Middle frontal gyrus (tissue), 1 donor: ENCODE results near the gene HLA-DMA.

Source experiments
- DNase-seq: peaks from one replicate; pipeline ENCODE4 v3.0.0-alpha.2; 2015; ENCODE audit warnings: low spot score; ENCODE audit errors: extremely low spot score

HLA-DMA gene

DNA sequence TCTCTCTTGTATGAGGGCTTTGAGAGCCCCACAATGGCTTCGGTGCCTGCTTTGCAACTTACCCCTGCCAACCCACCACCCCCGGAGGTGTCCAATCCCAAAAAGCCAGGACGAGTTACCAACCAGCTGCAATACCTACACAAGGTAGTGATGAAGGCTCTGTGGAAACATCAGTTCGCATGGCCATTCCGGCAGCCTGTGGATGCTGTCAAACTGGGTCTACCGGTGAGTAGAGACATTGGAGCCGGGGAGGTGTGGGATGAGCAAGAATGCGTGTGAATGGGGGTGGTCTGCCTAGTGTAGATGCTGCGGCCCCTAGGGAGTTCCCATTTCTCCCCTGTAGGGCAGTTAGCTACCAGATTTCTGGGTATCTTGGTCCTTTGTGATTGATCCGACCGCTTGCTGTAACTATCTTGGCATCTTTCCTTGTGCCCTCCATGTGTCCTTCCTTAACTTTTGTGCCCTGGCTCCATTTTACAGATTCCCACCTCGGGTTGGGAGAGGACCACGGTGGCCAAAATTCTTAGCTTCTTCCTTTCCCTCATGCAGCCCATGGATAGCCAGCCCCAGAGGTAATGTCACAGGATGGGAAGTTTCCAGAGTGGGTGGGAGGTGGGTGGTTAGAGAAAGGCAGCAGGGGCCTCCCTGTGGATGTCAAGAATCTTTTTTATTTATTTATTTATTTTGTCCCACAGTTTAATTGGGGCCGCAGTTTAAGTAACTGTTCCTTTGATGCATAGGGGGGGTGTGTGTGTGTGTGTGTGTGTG, 21.8 kb upstream of the HLA-DMA start:
- DNase-seq = no peak

DNA sequence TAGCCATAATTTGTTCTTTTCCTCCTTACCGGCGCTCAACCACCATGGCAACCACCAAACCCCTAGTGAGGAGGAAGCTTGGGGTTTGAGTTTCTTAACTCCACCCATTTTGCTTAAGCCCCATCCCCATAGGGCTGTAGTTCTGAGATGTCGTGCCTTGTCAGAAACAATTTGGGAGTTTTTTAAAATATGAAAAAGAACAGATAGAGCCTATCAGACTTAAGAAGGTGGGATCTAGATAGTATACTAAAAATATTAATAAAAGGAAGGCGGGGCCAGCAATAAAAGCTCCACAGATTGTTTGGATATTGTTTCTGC, 21.1 kb upstream of the HLA-DMA start:
- DNase-seq = no peak

DNA sequence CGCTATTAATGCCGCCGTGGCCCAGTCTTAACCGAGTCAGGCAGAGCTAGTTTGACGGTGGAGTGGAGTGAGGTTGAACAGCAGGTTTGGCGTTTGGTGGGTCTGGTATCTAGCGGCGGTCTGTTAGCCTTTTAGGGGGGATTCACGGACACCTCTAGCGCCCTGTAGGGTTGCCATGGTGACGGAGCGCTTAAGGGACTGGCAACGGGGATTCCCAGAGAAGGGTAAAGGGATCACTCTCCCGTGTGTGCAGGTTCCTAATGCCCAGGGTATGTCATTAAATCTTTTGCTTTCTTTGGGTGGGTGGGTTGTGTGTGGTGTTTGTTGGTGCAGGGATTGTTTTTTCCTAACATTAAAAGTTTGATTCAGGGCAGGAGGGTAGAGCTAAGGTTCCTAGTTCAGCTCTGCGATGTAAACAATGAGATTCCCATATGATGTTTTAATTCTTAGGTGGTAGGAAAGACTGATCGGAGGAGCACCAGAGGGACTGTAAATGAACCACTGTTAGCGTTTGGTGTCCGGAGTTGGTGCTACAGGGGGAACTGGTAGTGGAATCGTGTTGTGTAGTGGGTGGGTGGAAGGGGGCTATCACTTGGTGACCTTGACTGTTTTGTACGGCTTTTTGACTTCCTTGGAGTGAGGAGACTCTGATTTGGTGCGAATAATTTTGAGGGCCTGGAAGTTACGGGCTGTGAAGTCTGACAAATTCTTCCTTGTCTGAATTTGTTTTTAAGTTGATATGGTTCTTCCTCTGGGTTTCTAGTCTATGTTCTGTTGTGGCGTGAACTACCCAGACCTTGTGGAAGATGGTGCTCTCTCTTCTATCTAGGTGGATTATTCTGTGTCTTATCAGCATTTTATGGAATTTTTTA, 20.5 kb upstream of the HLA-DMA start:
- DNase-seq = no peak

DNA sequence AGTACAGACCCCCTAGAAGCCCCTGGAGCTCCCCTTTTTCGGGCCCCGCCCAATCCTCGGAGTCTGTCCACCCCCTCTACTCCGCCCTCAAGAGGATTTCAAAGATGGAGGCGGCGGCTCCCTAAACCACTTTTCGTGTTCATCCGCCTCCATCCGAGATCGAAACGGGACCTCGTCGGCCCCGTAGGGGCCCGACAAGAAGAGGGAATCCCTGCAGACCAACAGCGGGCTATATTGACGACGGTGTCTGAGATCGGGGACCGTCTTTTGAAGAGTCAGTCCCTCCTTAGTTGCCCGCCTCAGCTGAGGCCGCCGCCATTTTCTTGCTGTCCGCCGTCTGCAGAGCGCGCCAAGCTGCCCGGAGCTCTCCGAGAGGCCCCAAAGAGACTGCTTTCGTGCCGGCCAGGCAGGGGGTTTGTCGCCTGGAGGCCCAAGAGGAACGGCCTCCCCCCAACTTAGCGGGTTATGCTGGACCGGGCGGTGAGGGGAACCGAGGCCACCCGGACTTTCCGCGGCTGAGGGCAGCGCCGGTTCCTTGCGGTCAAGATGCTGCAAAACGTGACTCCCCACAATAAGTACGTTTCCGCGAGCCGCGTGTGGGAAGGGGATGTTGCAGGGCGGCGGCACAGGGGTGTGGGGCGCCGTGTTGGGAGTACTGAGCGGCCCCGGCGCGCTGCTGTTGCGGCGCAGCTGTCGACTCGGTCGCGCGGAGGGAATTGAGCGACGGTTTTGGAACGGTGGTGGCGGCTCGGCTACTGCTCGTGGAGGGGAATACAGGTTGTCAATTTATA, 19.7 kb upstream of the HLA-DMA start:
- no peak for DNase-seq

DNA sequence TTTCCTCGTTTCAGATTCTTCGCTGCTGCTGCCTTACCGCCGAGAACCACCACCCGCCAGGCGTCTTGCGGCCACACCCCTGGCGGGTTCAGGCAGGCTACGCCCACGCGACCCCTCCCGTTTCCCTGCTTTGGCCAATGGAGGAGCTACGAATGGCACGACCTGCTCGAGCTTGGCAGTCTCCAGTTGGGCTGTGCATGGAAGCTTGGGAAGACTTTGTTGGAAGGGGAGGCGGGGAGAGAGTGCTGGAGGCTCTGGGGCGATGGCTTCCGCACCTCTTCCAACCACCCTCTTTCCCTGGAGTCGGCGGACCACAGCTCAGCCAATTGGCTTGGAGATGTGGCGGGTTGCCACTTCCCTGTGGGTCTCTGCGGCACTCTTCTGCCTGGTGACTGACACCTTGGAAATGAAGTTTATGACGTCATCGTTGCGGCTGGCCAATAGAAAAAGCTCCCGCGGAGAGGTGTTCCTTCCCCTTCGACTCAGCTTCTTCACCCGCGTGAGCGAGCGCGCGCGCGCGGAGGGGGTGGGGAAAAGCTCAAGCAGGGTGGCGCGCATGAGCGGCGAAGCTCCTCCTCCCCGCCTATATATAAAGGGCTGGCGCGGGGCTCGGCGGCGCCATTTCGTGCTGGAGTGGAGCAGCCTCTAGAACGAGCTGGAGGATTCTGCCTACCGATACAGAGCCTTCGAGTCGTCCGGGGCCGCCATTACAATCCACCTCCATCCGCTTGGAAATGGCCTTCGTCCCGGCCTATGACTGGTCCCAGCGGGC, 18.9 kb upstream of the HLA-DMA start:
- DNase-seq = peak; percentile 100

DNA sequence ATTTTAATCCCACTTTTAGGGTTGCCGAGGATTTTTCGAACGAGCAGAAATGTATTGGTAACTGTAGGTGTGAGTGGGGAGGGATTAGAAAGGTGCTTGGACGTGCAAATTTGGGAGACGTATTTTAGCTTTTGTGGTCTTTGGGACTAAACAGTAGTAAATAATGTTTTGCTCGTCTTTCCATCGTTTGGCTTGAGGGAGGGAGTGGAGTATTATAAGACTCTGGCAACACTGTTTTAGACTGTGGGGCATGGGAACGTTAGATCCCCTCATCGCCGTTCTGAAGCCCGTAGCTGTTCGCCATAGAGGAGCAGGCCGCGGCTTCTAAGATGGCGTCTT, 18.3 kb upstream of the HLA-DMA start:
- DNase-seq = no peak

DNA sequence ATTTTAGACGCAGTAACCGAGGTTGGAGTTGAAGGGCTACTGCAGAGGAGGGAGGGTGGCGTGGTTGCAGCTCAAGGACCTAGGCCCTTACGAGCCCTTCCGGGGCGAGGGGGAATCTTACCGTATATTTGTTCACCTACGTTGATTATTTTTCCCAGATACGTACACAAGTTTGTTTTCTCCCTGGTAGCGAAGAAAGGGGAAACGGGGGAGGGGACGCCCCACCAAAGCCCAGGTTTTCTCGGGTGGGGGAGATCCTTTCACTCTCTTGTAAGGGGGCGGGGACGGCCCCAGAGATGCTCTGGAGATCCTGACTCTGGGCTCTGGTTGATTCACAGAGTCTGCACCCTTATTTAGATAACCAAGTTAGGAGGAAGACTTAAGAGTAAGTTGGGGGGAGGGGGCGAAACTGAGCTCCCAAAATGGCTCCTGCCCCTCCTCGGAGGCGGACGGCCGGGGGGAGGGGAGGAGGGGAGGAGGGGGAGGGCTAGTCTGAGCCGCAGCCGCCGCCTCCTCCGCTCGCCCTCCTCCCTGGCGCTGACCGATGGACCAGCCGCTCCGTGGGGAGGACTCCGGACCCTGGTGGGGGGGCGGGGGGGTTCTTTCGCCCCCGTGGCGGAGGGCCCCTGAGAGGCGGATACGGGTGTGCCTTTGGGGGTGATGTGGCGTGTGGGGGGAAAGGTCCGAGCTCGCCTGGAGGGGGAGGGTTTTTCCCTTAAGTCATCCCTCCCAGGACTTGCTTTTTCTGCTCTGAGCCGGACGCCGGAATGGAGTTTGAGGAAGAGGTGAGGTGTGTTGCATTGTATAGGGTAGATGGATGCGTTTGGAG, 17.7 kb upstream of the HLA-DMA start:
- DNase-seq = peak; percentile 29

DNA sequence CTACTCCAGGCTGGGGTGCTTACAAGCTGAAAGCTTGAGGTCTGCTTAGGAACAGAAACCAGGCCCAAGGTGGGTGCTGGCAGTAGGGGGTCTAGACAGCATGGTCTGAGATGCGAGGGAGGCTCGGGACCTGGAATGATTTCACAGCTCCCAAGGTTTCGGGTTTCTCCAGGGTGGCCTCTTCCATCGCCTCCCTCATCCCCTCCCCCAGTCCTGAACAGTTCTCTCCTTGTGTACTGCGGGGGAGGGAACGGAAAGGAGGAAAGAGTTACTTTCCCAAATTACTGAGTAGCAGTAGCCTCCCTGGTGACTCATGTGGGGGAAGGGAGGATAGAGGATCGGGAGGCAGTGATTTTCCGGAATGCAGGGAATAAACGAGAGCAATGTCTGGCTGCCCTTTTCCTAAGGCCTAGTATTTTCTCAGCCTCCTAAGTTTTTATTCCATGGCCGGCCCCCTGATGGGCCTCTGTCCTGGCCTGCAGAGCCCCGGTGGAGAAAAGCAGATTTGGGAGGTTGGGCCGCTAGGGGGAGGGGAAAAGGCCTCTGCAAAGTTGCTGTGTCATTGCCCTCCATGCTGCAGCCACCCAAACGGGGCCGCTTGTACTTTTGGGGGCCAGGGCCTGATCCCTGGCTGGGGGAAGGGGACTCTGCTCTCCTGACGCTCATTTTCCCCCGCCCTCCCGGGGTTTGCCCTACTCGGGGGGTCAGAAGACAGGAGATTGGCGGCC, 17.0 kb upstream of the HLA-DMA start:
- DNase-seq = peak; percentile 61

DNA sequence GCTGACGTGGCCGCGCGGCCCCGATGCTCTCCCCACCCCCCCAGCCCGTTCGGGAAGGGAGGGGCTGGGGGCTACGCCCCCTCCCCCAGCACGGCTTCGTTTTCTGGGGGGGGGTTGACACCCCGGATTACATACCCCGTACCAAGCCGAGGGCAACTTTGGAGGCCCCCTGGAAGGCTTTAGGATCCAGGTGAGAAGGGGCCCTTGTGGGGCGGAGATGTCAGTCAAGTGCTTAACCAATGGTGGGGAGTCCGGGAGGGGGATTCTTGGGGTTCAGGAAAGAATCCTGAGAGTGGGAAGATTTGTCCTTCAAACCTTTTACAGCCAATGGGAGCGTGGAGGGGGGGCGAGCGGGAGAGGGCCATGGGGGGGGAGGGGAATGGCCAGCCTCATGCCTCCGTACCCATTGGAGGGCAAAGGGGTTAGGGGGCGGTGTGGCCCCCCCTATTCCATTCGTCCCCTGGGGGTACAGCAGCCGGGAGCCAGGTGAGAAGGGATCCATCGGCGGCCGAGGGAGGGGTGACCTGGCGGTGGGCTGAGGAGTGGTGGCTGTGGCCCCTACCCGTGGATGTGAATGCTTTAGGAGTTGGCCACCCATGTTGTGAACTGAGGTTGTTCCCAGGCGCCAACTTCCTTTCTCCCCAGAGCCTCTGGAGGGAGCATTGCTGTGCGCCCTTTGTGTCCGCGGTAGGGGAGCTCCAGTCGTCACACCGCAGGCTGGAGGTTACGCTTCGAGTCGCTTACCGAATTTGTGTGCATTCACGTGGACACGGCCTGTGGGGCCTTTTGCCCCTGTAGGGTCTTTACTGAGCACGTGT, 16.2 kb upstream of the HLA-DMA start:
- peak; percentile 66 for DNase-seq

DNA sequence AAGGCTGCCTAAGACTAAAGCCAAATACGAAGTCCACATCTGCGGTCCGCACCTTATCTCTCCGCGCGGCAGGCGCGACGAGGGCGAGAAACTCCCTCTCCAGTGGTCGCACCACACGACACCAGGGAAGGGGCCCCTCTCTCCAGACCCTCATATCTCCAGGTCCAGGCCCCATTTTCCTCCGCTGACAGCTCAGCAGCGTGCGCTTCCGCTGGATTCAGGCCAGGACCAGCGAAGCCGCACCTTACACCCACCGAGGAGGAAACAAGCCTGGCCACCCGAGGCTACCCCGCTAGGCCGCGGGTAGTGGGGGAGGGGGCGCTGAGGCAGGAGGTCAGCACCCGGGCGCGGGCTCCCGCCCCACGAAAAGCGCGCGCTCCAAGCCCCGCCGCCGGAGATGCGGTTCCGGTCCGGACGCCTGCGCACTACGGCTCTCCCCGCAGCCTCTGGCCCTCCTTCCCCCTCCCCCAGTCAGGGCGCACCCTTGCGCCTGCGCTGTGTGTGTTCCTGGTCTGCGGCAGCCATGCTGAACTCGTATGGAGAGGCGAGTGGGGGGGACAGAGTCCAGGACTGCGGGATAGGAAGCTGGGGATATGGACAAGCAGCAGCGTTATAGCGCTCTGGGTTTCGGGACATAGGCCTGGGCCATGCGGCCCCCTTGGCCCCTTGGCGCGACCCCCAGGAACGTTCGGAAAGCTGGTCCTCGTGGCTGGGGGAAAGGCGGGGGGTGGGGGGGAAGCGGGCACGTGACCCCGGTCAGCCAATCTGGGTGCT, 15.4 kb upstream of the HLA-DMA start, which contains the start of gene BRD2:
Gene BRD2, plus strand, starts transcription at position 502 of the 774 bp plus-strand sequence. CDS start 4,305 bp downstream, outside the sequence.
- peak; percentile 95 for DNase-seq

DNA sequence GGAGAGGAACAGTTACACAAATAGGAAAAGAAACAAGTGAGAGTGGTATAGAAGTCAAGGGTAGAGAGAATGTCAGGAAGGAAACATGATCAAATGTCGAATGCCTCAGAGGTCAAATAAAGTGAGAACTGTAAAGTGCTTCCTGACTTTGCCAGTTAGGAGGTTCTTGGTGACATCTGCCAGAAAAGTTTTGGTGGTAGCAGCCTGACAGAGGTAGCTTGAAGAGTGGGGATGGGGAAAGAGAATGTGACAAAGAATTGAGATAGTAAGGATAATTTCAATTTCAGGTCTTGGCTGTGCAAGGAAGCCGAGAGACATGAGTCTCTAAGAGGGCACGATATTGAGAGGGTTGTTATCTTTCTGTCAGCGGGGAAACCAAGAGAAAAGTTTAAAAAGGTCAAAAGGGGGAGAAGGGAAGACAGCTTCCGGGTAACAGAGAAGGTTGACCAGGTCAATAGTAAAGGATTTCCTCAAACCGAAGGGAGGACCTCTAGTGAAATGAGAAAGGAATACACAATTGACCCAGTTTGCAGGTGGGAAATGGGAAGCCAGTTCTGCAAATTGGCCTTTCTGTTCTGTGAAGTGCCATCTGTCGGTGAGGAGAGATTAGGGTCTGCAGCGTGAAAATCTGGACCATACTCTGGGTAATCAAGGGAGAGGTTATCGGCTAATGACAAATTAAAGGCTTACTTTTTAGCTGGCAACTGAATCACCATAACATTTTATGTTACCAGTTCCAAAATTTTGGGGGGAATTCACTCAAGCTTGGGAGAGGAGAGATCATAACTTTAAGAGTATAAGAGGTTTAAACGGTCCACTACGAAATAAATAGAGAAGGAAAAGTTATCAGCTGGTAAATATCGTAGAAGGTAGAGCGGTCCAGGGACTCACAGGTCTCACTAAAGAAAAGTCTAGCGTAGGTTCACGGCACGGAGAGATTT, 14.5 kb upstream of the HLA-DMA start:
- no peak for DNase-seq

DNA sequence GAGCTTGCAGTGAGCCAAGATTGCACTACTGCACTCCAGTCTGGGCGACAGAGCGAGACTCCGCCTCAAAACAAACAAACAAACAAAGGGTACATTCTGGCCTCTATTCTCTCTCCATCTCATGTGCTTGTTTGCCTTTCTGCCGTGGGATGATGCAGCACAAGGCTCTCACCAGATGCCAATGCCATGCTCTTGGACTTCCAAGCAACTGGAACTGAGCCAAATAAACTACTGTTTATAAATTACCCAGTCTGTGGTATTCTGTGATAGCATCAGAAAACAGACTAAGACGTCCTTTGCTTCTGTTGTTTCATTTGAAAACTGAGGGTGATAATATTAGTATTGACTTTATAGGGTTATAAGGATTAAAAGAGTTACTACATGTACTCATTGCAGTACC, 11.9 kb upstream of the HLA-DMA start:
- no peak for DNase-seq

DNA sequence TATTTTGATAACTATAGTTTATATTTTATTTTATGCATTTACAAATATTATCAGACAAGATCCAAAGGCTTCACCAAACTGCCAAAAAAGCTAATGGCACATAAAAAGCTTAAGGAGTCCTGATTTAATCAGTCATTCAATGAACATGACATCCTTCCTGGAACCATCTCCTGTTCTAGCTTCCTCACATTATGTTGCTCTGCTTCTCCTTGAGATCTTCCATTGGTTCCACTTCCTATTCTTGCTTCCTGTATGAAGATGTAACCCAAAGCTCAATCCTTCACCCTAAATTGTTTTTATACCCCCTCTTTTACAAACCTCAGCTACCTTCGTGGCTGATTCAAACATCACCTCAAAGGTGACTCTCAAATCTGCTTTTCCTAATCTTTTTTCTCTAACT, 11.0 kb upstream of the HLA-DMA start:
- no peak for DNase-seq

DNA sequence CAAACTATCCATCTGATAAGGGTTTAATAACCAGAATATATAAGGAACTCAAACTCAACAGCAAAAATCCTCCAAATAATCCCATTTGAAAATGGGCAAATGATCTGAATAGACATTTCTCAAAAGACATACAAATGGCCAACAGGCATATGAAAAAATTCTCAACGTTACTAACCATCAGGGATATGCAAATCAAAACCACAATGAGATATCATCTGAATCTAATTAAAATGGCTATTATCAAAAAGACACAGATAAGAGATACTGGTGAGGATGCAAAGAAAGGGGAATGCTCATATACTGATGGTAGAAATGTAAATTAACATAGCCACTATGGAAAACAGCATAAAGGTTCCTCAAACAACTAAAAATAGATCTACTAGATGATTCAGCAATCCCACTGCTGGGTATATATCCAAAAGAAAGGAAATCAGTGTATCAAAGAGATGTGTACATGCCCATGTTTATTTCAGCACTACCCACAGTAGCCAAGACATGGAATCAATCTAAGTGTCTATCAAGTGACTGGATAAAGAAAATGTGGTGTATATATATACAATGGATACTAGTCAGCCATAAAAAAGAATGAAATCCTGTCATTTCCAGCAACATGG, 9.4 kb upstream of the HLA-DMA start:
- DNase-seq = no peak

DNA sequence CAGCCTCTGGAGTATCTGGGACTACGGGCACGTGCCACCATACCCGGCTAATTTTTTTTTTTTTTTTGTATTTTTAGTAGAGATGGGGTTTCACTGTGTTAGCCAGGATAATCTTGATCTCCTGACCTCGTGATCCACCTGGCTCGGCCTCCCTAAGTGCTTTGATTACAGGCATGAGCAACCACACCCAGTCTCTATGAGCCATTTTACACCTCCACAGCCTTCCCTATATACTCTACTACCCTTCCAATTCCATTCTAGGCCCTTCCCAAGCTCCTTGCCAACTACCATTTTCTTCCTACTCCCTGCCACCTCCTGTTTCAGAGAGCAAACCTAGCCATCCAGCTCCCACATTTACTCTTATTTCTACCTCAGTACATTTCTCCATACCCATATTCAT, 7.7 kb upstream of the HLA-DMA start:
- DNase-seq = no peak

DNA sequence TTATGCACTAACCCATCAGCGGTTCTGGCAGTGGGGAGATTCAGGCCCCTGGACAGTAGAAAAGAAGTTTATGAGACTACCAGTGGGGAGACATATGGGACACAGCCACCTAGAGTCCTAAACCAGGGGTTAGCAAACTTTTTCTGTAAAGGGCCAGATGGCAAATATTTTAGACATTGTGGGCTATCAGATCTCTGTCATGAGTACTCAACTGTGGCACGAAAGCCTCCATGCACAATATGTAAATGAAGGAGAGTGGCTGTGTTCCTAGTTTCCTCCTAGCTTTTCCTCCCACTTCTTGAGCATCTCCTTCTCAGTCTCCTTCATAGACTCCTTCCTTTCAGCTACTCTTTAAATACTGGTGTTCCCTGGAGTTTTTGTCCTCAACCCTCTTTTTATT, 3.3 kb upstream of the HLA-DMA start:
- DNase-seq = no peak
